Measurements from ENCODE around the gene TBC1D22A.

TBC1D22A gene

GRCh38 chr22:47143249-47143938, 380.9 kb downstream of the TBC1D22A start:
- Histone ChIP-seq H3K9ac (ENCODE audit: low read depth, low read length) (no peak overlapping the region), H3K36me3 (ENCODE audit: insufficient read depth, low read length) (no peaks in the 10 kb centered on the region), H3K4me1 (ENCODE audit: insufficient read depth, low read length) (no peaks in the 10 kb centered on the region), H3K9me3 (ENCODE audit: control insufficient read depth, insufficient read depth, low read length) (no peaks in the 10 kb centered on the region)

- H3K4me1 ChIP-seq (ENCODE audit: insufficient read depth, low read length) = no peaks in the 10 kb centered on the region
- no peak overlapping the region for H3K9ac ChIP-seq (ENCODE audit: low read depth, low read length)
- H3K36me3 ChIP-seq (ENCODE audit: insufficient read depth, low read length) = no peaks in the 10 kb centered on the region
- H3K9me3 ChIP-seq (ENCODE audit: control insufficient read depth, insufficient read depth, low read length) = no peaks in the 10 kb centered on the region
Observed at GRCh38 chr22:47144076-47144765, 381.8 kb downstream of the TBC1D22A start.

- Histone ChIP-seq H3K36me3 (ENCODE audit: insufficient read depth, low read length) (no peaks in the 10 kb centered on the region), H3K9me3 (ENCODE audit: control insufficient read depth, insufficient read depth, low read length) (no peaks in the 10 kb centered on the region), H3K4me1 (ENCODE audit: insufficient read depth, low read length) (no peaks in the 10 kb centered on the region), H3K9ac (ENCODE audit: low read depth, low read length) (no peak overlapping the region)
Observed at GRCh38 chr22:47144791-47145425, 382.5 kb downstream of the TBC1D22A start.

- Histone ChIP-seq H3K4me1 (ENCODE audit: insufficient read depth, low read length) (no peaks in the 10 kb centered on the region), H3K9ac (ENCODE audit: low read depth, low read length) (no peak overlapping the region), H3K36me3 (ENCODE audit: insufficient read depth, low read length) (no peaks in the 10 kb centered on the region), H3K9me3 (ENCODE audit: control insufficient read depth, insufficient read depth, low read length) (no peaks in the 10 kb centered on the region)
Observed at GRCh38 chr22:47145883-47146282, 383.4 kb downstream of the TBC1D22A start.

- Histone ChIP-seq H3K9me3 (ENCODE audit: control insufficient read depth, insufficient read depth, low read length) (no peaks in the 10 kb centered on the region), H3K4me1 (ENCODE audit: insufficient read depth, low read length) (no peaks in the 10 kb centered on the region; the same call in 1 of the 2 replicates), H3K9ac (ENCODE audit: low read depth, low read length) (no peak overlapping the region), H3K36me3 (ENCODE audit: insufficient read depth, low read length) (no peaks in the 10 kb centered on the region)
Observed at GRCh38 chr22:47146391-47146790, 383.9 kb downstream of the TBC1D22A start.

- Histone ChIP-seq H3K4me1 (ENCODE audit: insufficient read depth, low read length) (no peaks in the 10 kb centered on the region; the same call in 1 of the 2 replicates), H3K9me3 (ENCODE audit: control insufficient read depth, insufficient read depth, low read length) (no peaks in the 10 kb centered on the region), H3K9ac (ENCODE audit: low read depth, low read length) (no peak overlapping the region), H3K36me3 (ENCODE audit: insufficient read depth, low read length) (no peaks in the 10 kb centered on the region)
Observed at GRCh38 chr22:47146941-47147340, 384.5 kb downstream of the TBC1D22A start.

- Histone ChIP-seq H3K9ac (ENCODE audit: low read depth, low read length) (no peak overlapping the region), H3K36me3 (ENCODE audit: insufficient read depth, low read length) (no peaks in the 10 kb centered on the region), H3K4me1 (ENCODE audit: insufficient read depth, low read length) (no peaks in the 10 kb centered on the region; the same call in 1 of the 2 replicates), H3K9me3 (ENCODE audit: control insufficient read depth, insufficient read depth, low read length) (no peaks in the 10 kb centered on the region)
Observed at GRCh38 chr22:47147572-47147971, 385.1 kb downstream of the TBC1D22A start.

- Histone ChIP-seq H3K36me3 (ENCODE audit: insufficient read depth, low read length) (no peaks in the 10 kb centered on the region), H3K9me3 (ENCODE audit: control insufficient read depth, insufficient read depth, low read length) (no peaks in the 10 kb centered on the region), H3K9ac (ENCODE audit: low read depth, low read length) (no peak overlapping the region), H3K4me1 (ENCODE audit: insufficient read depth, low read length) (no peaks in the 10 kb centered on the region; the same call in 1 of the 2 replicates)
Observed at GRCh38 chr22:47148510-47148909, 386.1 kb downstream of the TBC1D22A start.

GRCh38 chr22:47148956-47149728, 386.7 kb downstream of the TBC1D22A start:
- Histone ChIP-seq H3K9me3 (ENCODE audit: control insufficient read depth, insufficient read depth, low read length) (no peaks in the 10 kb centered on the region), H3K4me1 (ENCODE audit: insufficient read depth, low read length) (no peaks in the 10 kb centered on the region; the same call in 1 of the 2 replicates), H3K36me3 (ENCODE audit: insufficient read depth, low read length) (no peaks in the 10 kb centered on the region), H3K9ac (ENCODE audit: low read depth, low read length) (no peak overlapping the region)

- no peak overlapping the region for H3K9ac ChIP-seq (ENCODE audit: low read depth, low read length)
- no peaks in the 10 kb centered on the region for H3K36me3 ChIP-seq (ENCODE audit: insufficient read depth, low read length)
- no peaks in the 10 kb centered on the region for H3K9me3 ChIP-seq (ENCODE audit: control insufficient read depth, insufficient read depth, low read length)
- no peaks in the 10 kb centered on the region; the same call in 1 of the 2 replicates for H3K4me1 ChIP-seq (ENCODE audit: insufficient read depth, low read length)
Observed at GRCh38 chr22:47149976-47150375, 387.5 kb downstream of the TBC1D22A start.

- Histone ChIP-seq H3K36me3 (ENCODE audit: insufficient read depth, low read length) (no peaks in the 10 kb centered on the region), H3K4me1 (ENCODE audit: insufficient read depth, low read length) (no peaks in the 10 kb centered on the region; the same call in 1 of the 2 replicates), H3K9me3 (ENCODE audit: control insufficient read depth, insufficient read depth, low read length) (no peaks in the 10 kb centered on the region), H3K9ac (ENCODE audit: low read depth, low read length) (no peak overlapping the region)
Observed at GRCh38 chr22:47150426-47150825, 388.0 kb downstream of the TBC1D22A start.

GRCh38 chr22:47151064-47151463, 388.6 kb downstream of the TBC1D22A start:
- no peaks in the 10 kb centered on the region; the same call in 1 of the 2 replicates for H3K4me1 ChIP-seq (ENCODE audit: insufficient read depth, low read length)
- no peaks in the 10 kb centered on the region for H3K9me3 ChIP-seq (ENCODE audit: control insufficient read depth, insufficient read depth, low read length)
- no peaks in the 10 kb centered on the region for H3K36me3 ChIP-seq (ENCODE audit: insufficient read depth, low read length)
- no peak overlapping the region for H3K9ac ChIP-seq (ENCODE audit: low read depth, low read length)

GRCh38 chr22:47151490-47151889, 389.0 kb downstream of the TBC1D22A start:
- no peak overlapping the region for H3K9ac ChIP-seq (ENCODE audit: low read depth, low read length)
- H3K36me3 ChIP-seq (ENCODE audit: insufficient read depth, low read length) = no peaks in the 10 kb centered on the region
- no peaks in the 10 kb centered on the region for H3K9me3 ChIP-seq (ENCODE audit: control insufficient read depth, insufficient read depth, low read length)
- no peaks in the 10 kb centered on the region; the same call in 1 of the 2 replicates for H3K4me1 ChIP-seq (ENCODE audit: insufficient read depth, low read length)

GRCh38 chr22:47152236-47152635, 389.8 kb downstream of the TBC1D22A start:
- H3K36me3 ChIP-seq (ENCODE audit: insufficient read depth, low read length) = no peaks in the 10 kb centered on the region
- H3K9ac ChIP-seq (ENCODE audit: low read depth, low read length) = no peak overlapping the region
- no peaks in the 10 kb centered on the region; the same call in 1 of the 2 replicates for H3K4me1 ChIP-seq (ENCODE audit: insufficient read depth, low read length)
- H3K9me3 ChIP-seq (ENCODE audit: control insufficient read depth, insufficient read depth, low read length) = no peaks in the 10 kb centered on the region

All from ES-I3 (cell line).